Esophagus squamous epithelium (tissue), 5 donors: ENCODE results near the gene METTL1. TPM values are rescaled to one million over a fixed set of nuclear protein-coding genes. Genes with fewer than 3 reads are reported as not detected.
A peak's percentile ranks its signal among the peaks of the same experiment; 100 is the strongest.

ENCODE experiments used
- DNase-seq: peaks from one replicate; lab custom pipeline; 2025; lab: John Stamatoyannopoulos, UW
- H3K27ac ChIP-seq, 4 donors: fragments of 200-600 bp; sonication (generic); one replicate each; pipeline ENCODE4 v1.5.1; 2016 to 2019; ENCODE audit warnings: mild to moderate bottlenecking in 1 of 4
- H3K27me3 ChIP-seq, 4 donors: fragments of 200-600 bp; sonication (generic); 1 replicate in 3 of 4; 2 replicates in 1 of 4; pipeline versions ENCODE4 v1.5.1 to v1.6.0; 2017 to 2021; ENCODE audit warnings: antibody characterized with exemption in 1 of 4
- H3K36me3 ChIP-seq, 3 donors: fragments of 200-600 bp; sonication (generic); one replicate each; pipeline ENCODE4 v1.5.1; 2016 to 2019
- H3K4me1 ChIP-seq, 3 donors: fragments of 200-600 bp; sonication (generic); one replicate each; pipeline ENCODE4 v1.5.1; 2017 to 2019
- H3K4me3 ChIP-seq, 4 donors: fragments of 200-600 bp; sonication (generic); 1 replicate in 3 of 4; 2 replicates in 1 of 4; pipeline ENCODE4 v1.5.1; 2016 to 2019; ENCODE audit warnings: mild to moderate bottlenecking in 2 of 4, moderate library complexity in 1 of 4
- H3K9me3 ChIP-seq, 3 donors: fragments of 200-600 bp; sonication (generic); one replicate each; pipeline ENCODE4 v1.5.1; 2016 to 2019
- CTCF ChIP-seq, 6 experiments: fragments of 450-650 bp in 4 of 6; fragments of 200-600 bp in 2 of 6; sonication (generic) in 2 of 6; IDR thresholded peaks; one replicate each; pipeline ENCODE4 v1.5.1; 2016 to 2019; ENCODE audit warnings: antibody characterized with exemption in 6 of 6, mild to moderate bottlenecking in 4 of 6, moderate library complexity in 4 of 6
- POLR2A ChIP-seq, 4 donors: fragments of 450-650 bp; IDR thresholded peaks; one replicate each; pipeline ENCODE4 v1.6.1; 2017; ENCODE audit warnings: antibody characterized with exemption in 4 of 4, mild to moderate bottlenecking in 4 of 4, moderate library complexity in 3 of 4
- WGBS, 2 donors: methylation state at CpG; one replicate each; pipeline ENCODE4 v1.1.5; 2018; 5-methylcytosine and 5-hydroxymethylcytosine counted together
- intact Hi-C: fragments of 100-400 bp; cut with DNase I; formaldehyde crosslinking; loops from one replicate; pipeline ENCODE4 v1.15.0; 2022
- total RNA-seq, 4 donors: library from RNA; depleted of rRNA; stranded (reverse); fragments of >200 nt; gene quantifications; one replicate each; pipeline ENCODE4 v1.1.0, GENCODE V29; 2016
- donor health status: DM: yes; HTN: yes; CAD: no.

The METTL1 gene
- total RNA-seq, 4 donors from 2014 or later: 6.7 to 16.8 (median 11.8) TPM

- intact Hi-C loops: no loop called here
- Histone ChIP-seq H3K4me1 (peaks cover 14 to 29% (median 18%) of the 10 kb centered on the region in 3 donors), H3K9me3 (no peaks in the 10 kb centered on the region), H3K27me3 (peaks cover 0 to 18% (median 0%) of the 10 kb centered on the region in 4 donors), H3K27ac (no peak overlapping the region), H3K4me3 (no peak overlapping the region), H3K36me3 (peaks cover 0 to 19% (median 0%) of the 10 kb centered on the region in 3 donors)
- 93 to 100% methylated on average over 3 to 13 of the region's 25 CpGs for WGBS, 2 donors
- no peak for TF ChIP-seq POLR2A (IDR thresholded peaks at IDR 0.05)
- no peak for TF ChIP-seq CTCF (IDR thresholded peaks at IDR 0.05)
- no peak for DNase-seq
Observed at GRCh38 chr12:57758552-57759359, 13.1 kb downstream of the METTL1 start.

GRCh38 chr12:57757771-57758170 lies 14.1 kb downstream of the METTL1 start:
- H3K9me3 ChIP-seq: no peaks in the 10 kb centered on the region
- peaks cover 0 to 19% (median 0%) of the 10 kb centered on the region in 3 donors for H3K36me3 ChIP-seq
- peaks cover 0 to 8% (median 0%) of the 10 kb centered on the region in 4 donors for H3K27me3 ChIP-seq
- no peak for DNase-seq
- intact Hi-C loops: no loop called here
- no peak overlapping the region for H3K4me3 ChIP-seq
- H3K4me1 ChIP-seq: peaks cover 20 to 39% (median 21%) of the 10 kb centered on the region in 3 donors
- H3K27ac ChIP-seq: no peak overlapping the region
- WGBS, 2 donors: 89 to 93% methylated on average over 4 of the region's 4 CpGs
- TF ChIP-seq POLR2A (IDR thresholded peaks at IDR 0.05) (no peak), CTCF (IDR thresholded peaks at IDR 0.05) (no peak)

GRCh38 chr12:57756406-57757341 lies 15.2 kb downstream of the METTL1 start:
- H3K9me3 ChIP-seq: no peaks in the 10 kb centered on the region
- H3K4me3 ChIP-seq: peak overlapping the region in 3 of 4 donors; percentile 65 to 98 (median 93)
- 48 to 50% methylated on average over 12 to 14 of the region's 22 CpGs for WGBS, 2 donors
- no peak for DNase-seq
- TF ChIP-seq CTCF (IDR thresholded peaks at IDR 0.05) (peak; percentile 23 to 52 (median 45)), POLR2A (IDR thresholded peaks at IDR 0.05) (no peak)
- intact Hi-C loops: no loop called here
- H3K4me1 ChIP-seq: peaks cover 23 to 44% (median 27%) of the 10 kb centered on the region in 3 donors
- H3K36me3 ChIP-seq: peaks cover 0 to 19% (median 0%) of the 10 kb centered on the region in 3 donors
- no peaks in the 10 kb centered on the region for H3K27me3 ChIP-seq
- no peak overlapping the region for H3K27ac ChIP-seq

GRCh38 chr12:57755454-57756372 lies 16.2 kb downstream of the METTL1 start:
- WGBS, 2 donors: 6 to 23% methylated on average over 4 to 7 of the region's 76 CpGs
- peaks cover 32 to 54% (median 35%) of the 10 kb centered on the region in 3 donors for H3K4me1 ChIP-seq
- TF ChIP-seq CTCF (IDR thresholded peaks at IDR 0.05) (no peak), POLR2A (IDR thresholded peaks at IDR 0.05) (no peak)
- H3K27ac ChIP-seq: peak overlapping the region; percentile 48 to 86 (median 81)
- no peak for DNase-seq
- H3K27me3 ChIP-seq: no peaks in the 10 kb centered on the region
- H3K4me3 ChIP-seq: peak overlapping the region; percentile 54 to 98 (median 79)
- H3K9me3 ChIP-seq: no peaks in the 10 kb centered on the region
- intact Hi-C loops: no loop called here
- H3K36me3 ChIP-seq: peaks cover 0 to 20% (median 0%) of the 10 kb centered on the region in 3 donors
